ENCODE results near the gene ANKRD52.
A peak's percentile ranks its signal among the peaks of the same experiment; 100 is the strongest.

ANKRD52 gene

DNA sequence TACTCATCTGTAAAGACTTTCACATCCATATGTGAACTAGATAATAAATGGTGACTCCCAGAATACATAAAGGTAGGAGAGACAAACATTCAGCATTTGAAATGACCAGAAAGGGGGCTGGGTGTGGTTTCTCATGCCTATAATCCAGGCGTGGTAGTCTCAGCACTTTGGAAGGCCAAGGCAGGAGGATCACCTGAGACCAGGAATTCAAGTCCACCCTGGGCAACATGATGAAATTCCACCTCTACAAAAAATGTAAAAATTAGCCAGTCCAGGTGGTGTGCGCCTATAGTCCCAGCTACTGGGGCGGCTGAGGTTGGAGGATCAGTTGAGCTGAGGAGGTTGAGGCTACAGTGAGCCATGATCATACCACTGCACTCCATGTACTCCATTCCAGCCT, 46.1 kb upstream of the ANKRD52 start:
- Histone ChIP-seq H3K79me1 (replicated peaks; ENCODE audit: low read length, poor library complexity, severe bottlenecking) (peaks cover 16% of the 10 kb centered on the region), H3K14ac (ENCODE audit: low read length in 2 of 2) (no peak overlapping the region), H3K9ac (ENCODE audit: low read length) (no peak overlapping the region), H2BK12ac (ENCODE audit: low read length in 2 of 2) (no peak overlapping the region), H3K4ac (ENCODE audit: low read depth in 1 of 2, low read length in 2 of 2) (no peak overlapping the region), H2AFZ (ENCODE audit: low read depth, low read length) (no peak overlapping the region), H2BK5ac (ENCODE audit: low read depth, low read length, poor library complexity, severe bottlenecking) (no peak overlapping the region), H4K91ac (ENCODE audit: low read length) (no peak overlapping the region), H2BK15ac (ENCODE audit: low read depth, poor library complexity, severe bottlenecking) (no peak overlapping the region), H3K27ac (ENCODE audit: low read length, poor library complexity, severe bottlenecking) (no peak overlapping the region), H3K4me2 (ENCODE audit: low read length, poor library complexity, severe bottlenecking) (no peak overlapping the region), H3K18ac (ENCODE audit: low read depth in 1 of 2, low read length in 2 of 2) (no peak overlapping the region), H3K4me3 (ENCODE audit: insufficient read depth in 1 of 2, low read depth in 1 of 2, low read length in 2 of 2) (no peak overlapping the region), H3K36me3 (ENCODE audit: control insufficient read depth in 1 of 2, insufficient read depth in 2 of 2, low read depth in 1 of 2, low read length in 2 of 2) (peaks cover 25 to 51% of the 10 kb centered on the region in 2 experiments), H3K4me1 (ENCODE audit: control insufficient read depth, insufficient read depth, low read depth, low read length) (peaks cover 13% of the 10 kb centered on the region), H2AK5ac (ENCODE audit: low read length, severe bottlenecking) (no peak overlapping the region), H4K8ac (ENCODE audit: low read length) (no peak overlapping the region), H3K9me3 (ENCODE audit: control insufficient read depth, low read length) (no peaks in the 10 kb centered on the region), H2BK120ac (ENCODE audit: low read depth, low read length) (no peak overlapping the region), H3K27me3 (ENCODE audit: control insufficient read depth in 1 of 2, insufficient read depth in 1 of 2, low read length in 2 of 2) (no peaks in the 10 kb centered on the region), H3K23ac (ENCODE audit: low read length in 2 of 2) (no peak overlapping the region)
- 100% methylated on average over 3 of the region's 3 CpGs for WGBS
- DNase-seq: no peak

DNA sequence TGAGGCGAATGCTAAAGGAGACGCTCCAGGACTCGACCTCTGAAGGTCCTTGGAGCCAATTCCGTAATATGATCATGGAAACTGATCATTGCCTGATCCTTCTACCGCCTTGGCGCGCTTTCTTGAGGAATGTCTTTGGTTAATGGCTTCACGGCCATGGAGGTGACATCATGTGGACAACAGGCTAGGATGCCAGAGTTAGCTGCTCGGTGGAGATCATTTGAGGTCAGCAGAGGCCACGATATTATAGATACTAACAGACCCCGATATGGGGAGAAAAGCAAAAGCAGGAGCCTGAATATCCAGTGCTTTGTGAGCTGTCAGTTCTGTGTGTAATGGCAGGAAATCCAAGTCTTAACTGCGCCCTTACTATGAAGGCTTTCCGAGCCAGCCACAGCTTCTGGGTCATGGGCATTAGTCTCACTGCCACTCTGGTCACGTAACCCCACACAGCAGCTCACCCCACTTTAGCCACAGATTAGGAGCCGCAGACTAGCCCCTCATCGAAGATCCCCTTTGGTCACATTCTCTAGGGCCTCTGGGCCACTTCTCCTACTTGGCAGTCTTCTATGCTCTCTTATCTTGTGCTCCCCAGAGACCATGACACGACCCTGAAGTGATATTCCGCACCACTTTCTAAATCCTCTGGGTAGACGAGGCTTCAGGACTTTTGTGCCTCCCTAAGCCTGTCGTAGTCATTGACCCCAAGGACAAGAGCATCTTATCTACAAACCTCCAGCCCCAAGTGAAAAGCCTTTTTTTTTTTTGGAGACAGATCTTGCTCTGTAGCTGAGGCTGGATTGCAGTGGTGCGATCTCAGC, 42.7 kb upstream of the ANKRD52 start:
- Histone ChIP-seq H3K23ac (ENCODE audit: low read length in 2 of 2) (no peak overlapping the region), H2BK120ac (ENCODE audit: low read depth, low read length) (no peak overlapping the region), H3K9ac (ENCODE audit: low read length) (peak overlapping the region; percentile 91), H2AFZ (ENCODE audit: low read depth, low read length) (no peak overlapping the region), H2BK15ac (ENCODE audit: low read depth, poor library complexity, severe bottlenecking) (no peak overlapping the region), H3K4ac (ENCODE audit: low read depth in 1 of 2, low read length in 2 of 2) (peak overlapping the region; percentile 73 to 75), H3K27me3 (ENCODE audit: control insufficient read depth in 1 of 2, insufficient read depth in 1 of 2, low read length in 2 of 2) (no peaks in the 10 kb centered on the region), H2AK5ac (ENCODE audit: low read length, severe bottlenecking) (peak overlapping the region; percentile 58), H3K36me3 (ENCODE audit: control insufficient read depth in 1 of 2, insufficient read depth in 2 of 2, low read depth in 1 of 2, low read length in 2 of 2) (peaks cover 19 to 37% of the 10 kb centered on the region in 2 experiments), H3K4me3 (ENCODE audit: insufficient read depth in 1 of 2, low read depth in 1 of 2, low read length in 2 of 2) (peak overlapping the region in 1 of 2 experiments; percentile 95), H3K79me1 (replicated peaks; ENCODE audit: low read length, poor library complexity, severe bottlenecking) (peaks cover 12% of the 10 kb centered on the region), H3K18ac (ENCODE audit: low read depth in 1 of 2, low read length in 2 of 2) (peak overlapping the region; percentile 78 to 88), H4K8ac (ENCODE audit: low read length) (peak overlapping the region; percentile 96), H3K4me1 (ENCODE audit: control insufficient read depth, insufficient read depth, low read depth, low read length) (peaks cover 14% of the 10 kb centered on the region), H4K91ac (ENCODE audit: low read length) (peak overlapping the region; percentile 73), H3K4me2 (ENCODE audit: low read length, poor library complexity, severe bottlenecking) (peak overlapping the region; percentile 67), H3K9me3 (ENCODE audit: control insufficient read depth, low read length) (no peaks in the 10 kb centered on the region), H2BK12ac (ENCODE audit: low read length in 2 of 2) (no peak overlapping the region), H3K27ac (ENCODE audit: low read length, poor library complexity, severe bottlenecking) (peak overlapping the region; percentile 78), H2BK5ac (ENCODE audit: low read depth, low read length, poor library complexity, severe bottlenecking) (no peak overlapping the region), H3K14ac (ENCODE audit: low read length in 2 of 2) (no peak overlapping the region)
- DNase-seq: no peak
- 69% methylated on average over 21 of the region's 21 CpGs for WGBS

DNA sequence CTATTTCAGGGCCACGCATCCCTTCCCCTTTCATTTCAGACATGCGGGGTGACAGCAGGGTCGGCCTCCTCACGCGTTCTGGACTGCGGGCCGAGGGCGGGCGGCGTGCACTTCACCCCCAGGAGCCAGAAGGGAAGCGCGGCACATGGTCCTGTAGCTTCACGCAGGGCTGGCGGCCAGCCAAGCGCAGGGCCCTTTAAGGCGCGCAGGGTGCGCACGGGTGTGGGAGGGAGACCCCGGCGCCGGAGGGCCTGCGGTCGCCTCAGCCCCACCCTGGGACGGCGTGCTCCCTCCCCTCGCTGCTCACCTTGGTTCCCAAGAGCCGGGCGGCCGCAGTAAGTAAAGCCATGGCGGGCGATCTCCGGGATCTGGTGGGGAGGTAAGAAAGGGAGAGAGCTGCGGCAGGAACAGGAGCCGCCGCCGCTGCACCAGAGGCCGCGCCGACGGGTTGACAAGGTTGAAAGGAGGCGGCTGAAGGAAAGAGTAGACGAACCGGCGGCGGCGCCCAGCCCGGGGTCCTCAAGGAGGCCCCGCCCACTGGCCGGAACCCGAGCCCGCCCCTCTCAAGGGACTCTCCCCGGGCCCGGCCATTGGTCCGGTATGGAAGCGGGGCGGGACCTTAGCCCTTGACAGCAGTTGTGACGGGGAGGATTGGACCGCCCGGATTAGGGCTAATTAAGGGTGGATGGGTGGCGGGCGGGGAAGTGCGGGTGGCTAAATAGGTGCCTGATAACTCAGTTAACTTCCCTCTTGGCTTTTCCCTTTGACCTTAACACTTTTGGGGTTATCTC, 41.9 kb upstream of the ANKRD52 start, which contains the start of gene CS:
Gene CS, minus strand, starts transcription at position 478 of the 791 bp plus-strand sequence. Its CDS starts 129 bp downstream, at position 349.
- Histone ChIP-seq H4K91ac (ENCODE audit: low read length) (peak within 1 kb of the TSS; percentile 94), H2BK15ac (ENCODE audit: low read depth, poor library complexity, severe bottlenecking) (peak within 1 kb of the TSS; percentile 57), H4K8ac (ENCODE audit: low read length) (peak within 1 kb of the TSS; percentile 96), H2AFZ (ENCODE audit: low read depth, low read length) (peak within 1 kb of the TSS; percentile 76), H3K4me1 (ENCODE audit: control insufficient read depth, insufficient read depth, low read depth, low read length) (peaks cover 14% of the 10 kb centered on the region), H3K18ac (ENCODE audit: low read depth in 1 of 2, low read length in 2 of 2) (peak within 1 kb of the TSS; percentile 88 to 96), H3K4me2 (ENCODE audit: low read length, poor library complexity, severe bottlenecking) (peak within 1 kb of the TSS; percentile 67), H3K9ac (ENCODE audit: low read length) (peak within 1 kb of the TSS; percentile 91), H3K4me3 (ENCODE audit: insufficient read depth in 1 of 2, low read depth in 1 of 2, low read length in 2 of 2) (peak within 1 kb of the TSS; percentile 90 to 95), H3K9me3 (ENCODE audit: control insufficient read depth, low read length) (no peaks in the 10 kb centered on the region), H3K36me3 (ENCODE audit: control insufficient read depth in 1 of 2, insufficient read depth in 2 of 2, low read depth in 1 of 2, low read length in 2 of 2) (peaks cover 12 to 28% of the 10 kb centered on the region in 2 experiments), H2BK5ac (ENCODE audit: low read depth, low read length, poor library complexity, severe bottlenecking) (no peak within 1 kb of the TSS), H2BK12ac (ENCODE audit: low read length in 2 of 2) (no peak within 1 kb of the TSS), H3K27ac (ENCODE audit: low read length, poor library complexity, severe bottlenecking) (peak within 1 kb of the TSS; percentile 91), H3K79me1 (replicated peaks; ENCODE audit: low read length, poor library complexity, severe bottlenecking) (peaks cover 7% of the 10 kb centered on the region), H2AK5ac (ENCODE audit: low read length, severe bottlenecking) (peak within 1 kb of the TSS; percentile 58), H3K27me3 (ENCODE audit: control insufficient read depth in 1 of 2, insufficient read depth in 1 of 2, low read length in 2 of 2) (no peaks in the 10 kb centered on the region), H2BK120ac (ENCODE audit: low read depth, low read length) (peak within 1 kb of the TSS; percentile 80), H3K4ac (ENCODE audit: low read depth in 1 of 2, low read length in 2 of 2) (peak within 1 kb of the TSS; percentile 81 to 86), H3K14ac (ENCODE audit: low read length in 2 of 2) (peak within 1 kb of the TSS in 1 of 2 experiments; percentile 94), H3K23ac (ENCODE audit: low read length in 2 of 2) (peak within 1 kb of the TSS in 1 of 2 experiments; percentile 61)
- peak; percentile 98 for DNase-seq
- WGBS: under 1% methylated on average over 63 of the region's 63 CpGs
